Heart left ventricle (tissue), 16 donors: ENCODE results near the gene CHST11. TPM values are rescaled to one million over a fixed set of nuclear protein-coding genes. Genes with fewer than 3 reads are reported as not detected.

Experiments
- ATAC-seq, 4 donors: fragments of 200-7000 bp; cut with Tn5 transposase; one replicate each; pipeline ENCODE4 v1.9.1; 2020 to 2022; ENCODE audit warnings: moderate library complexity in 4 of 4, mild to moderate bottlenecking in 3 of 4, moderate number of reproducible peaks in 1 of 4
- DNase-seq, 5 donors: peaks; one replicate each; pipeline ENCODE4 v3.0.0-alpha.2; 2020
- H3K27ac ChIP-seq, 12 donors: fragments of 200-600 bp; sonication (generic) in 4 of 12; one replicate each; pipeline versions ENCODE4 v1.5.0 to v1.8.0; 2016 to 2022; ENCODE audit warnings: mild to moderate bottlenecking in 2 of 12
- H3K27me3 ChIP-seq, 9 donors: fragments of 200-600 bp; sonication (generic) in 2 of 9; one replicate each; pipeline versions ENCODE4 v1.5.1 to v1.8.0; 2016 to 2022; ENCODE audit warnings: mild to moderate bottlenecking in 3 of 9
- H3K36me3 ChIP-seq, 9 donors: fragments of 200-600 bp; sonication (generic) in 2 of 9; one replicate each; pipeline versions ENCODE4 v1.5.0 to v1.8.0; 2018 to 2022; ENCODE audit warnings: mild to moderate bottlenecking in 2 of 9
- H3K4me1 ChIP-seq, 12 donors: fragments of 200-600 bp; sonication (generic) in 4 of 12; one replicate each; pipeline versions ENCODE4 v1.5.0 to v1.8.0; 2016 to 2022; ENCODE audit warnings: mild to moderate bottlenecking in 3 of 12
- H3K4me3 ChIP-seq, 12 donors: fragments of 200-600 bp; sonication (generic) in 4 of 12; one replicate each; pipeline versions ENCODE4 v1.5.0 to v1.8.0; 2017 to 2022; ENCODE audit warnings: mild to moderate bottlenecking in 9 of 12, moderate library complexity in 4 of 12
- H3K9me3 ChIP-seq, 12 donors: fragments of 200-600 bp; sonication (generic) in 4 of 12; one replicate each; pipeline versions ENCODE4 v1.5.0 to v1.8.0; 2016 to 2022; ENCODE audit warnings: mild to moderate bottlenecking in 1 of 12
- CTCF ChIP-seq, 12 donors: fragments of 200-600 bp; sonication (generic) in 4 of 12; IDR thresholded peaks; one replicate each; pipeline versions ENCODE4 v1.5.0 to v1.8.0; 2018 to 2022; ENCODE audit warnings: antibody characterized with exemption in 12 of 12, mild to moderate bottlenecking in 5 of 12
- POLR2A ChIP-seq, 2 donors: fragments of 450-650 bp; IDR thresholded peaks; one replicate each; pipeline ENCODE4 v1.6.1; 2017; ENCODE audit warnings: antibody characterized with exemption in 2 of 2, mild to moderate bottlenecking in 2 of 2, moderate library complexity in 2 of 2
- WGBS, 4 donors: extraction: QIAGEN DNeasy Blood & Tissue Kit in 2 of 4; methylation state at CpG; one replicate each; pipeline versions ENCODE4 v1.1.5 to v1.1.7; 2013 to 2018; 5-methylcytosine and 5-hydroxymethylcytosine counted together
- intact Hi-C, 10 donors: fragments of 100-400 bp; cut with DNase I; formaldehyde crosslinking; loops; one replicate each; pipeline versions ENCODE4 v1.11.1 to v1.14.2; 2022
- polyA plus RNA-seq, 2 donors: library from polyadenylated mRNA; stranded (reverse); fragments of 200-250 nt; gene quantifications; one replicate each; pipeline ENCODE4 v1.2.3, GENCODE V29; 2013
- total RNA-seq, 9 donors: library from RNA; depleted of rRNA in 2 of 9; stranded (reverse); fragments of >200 nt in 2 of 9; fragmentation: NEBNext Ultra II Directional in 3 of 9; extraction: Animal tissue kit (Norgen Biotek cat#: 25700) in 3 of 9; gene quantifications; one replicate each; pipeline versions ENCODE4 v1.1.0 to v1.2.4, GENCODE V29; 2016 to 2023
- donor health status: ischemic (EF 13 %, LVEDD 7.1; RV severe dilation, severe dysfunction).
- donor health status: healthy with polysubstance abuse.
- donor health status: DM: no; HTN: yes; CAD: no.
- donor health status: DM: no; HTN: no; CAD: no.
- donor health status: ischemic (EF 25% LVEDD 6.9; RV normal size, moderate dysfunction).
- donor health status: ischemic (EF 25% LVEDD 5.7; RV mildly dilated, moderate dysfunction).
- donor health status: healthy.
- donor health status: DM: yes; HTN: yes; CAD: no.
- donor health status: ischemic (EF 35%, LVEDD 5.7; RV mildly dilated, moderate dysfunction).
- donor health status: nonischemic (EF 11% LVEDD 7.7; RV severe dilation, severe dysfunction).
- donor health status: DM: yes; HTN: yes; CAD: no.
- donor health status: PGD.
- donor health status: ischemic (EF 29% LVEDD 5.4; RV normal size, mild dysfunction).
- donor health status: nonischemic (EF 23%, LVEDD 6.1; RV moderate dilation, normal function).

CHST11 gene
- total and polyA plus RNA-seq, 11 donors, result 1.1 to 16.9 (median 3.4) TPM

- no peak for TF ChIP-seq POLR2A (IDR thresholded peaks at IDR 0.05)
- WGBS, 4 donors, result 46 to 100% (median 97%) methylated on average over 2 of the region's 2 CpGs
- intact Hi-C loops, result no loop called here
Measured at GRCh38 chr12:104532636-104533035, 75.9 kb downstream of the CHST11 start.

GRCh38 chr12:104533134-104533533, 76.4 kb downstream of the CHST11 start:
- WGBS, 4 donors, result 92 to 94% (median 93%) methylated on average over 2 of the region's 2 CpGs
- no peak overlapping the region for H3K4me3 ChIP-seq
- TF ChIP-seq POLR2A (IDR thresholded peaks at IDR 0.05) (no peak), CTCF (IDR thresholded peaks at IDR 0.05) (no peak)
- ATAC-seq (no peak), DNase-seq (no peak)
- no peaks in the 10 kb centered on the region for H3K9me3 ChIP-seq
- H3K27ac ChIP-seq, result no peak overlapping the region
- no peaks in the 10 kb centered on the region for H3K36me3 ChIP-seq
- intact Hi-C loops, result no loop called here
- H3K4me1 ChIP-seq, result peaks cover 0 to 25% (median 0%) of the 10 kb centered on the region in 12 donors
- H3K27me3 ChIP-seq, result no peaks in the 10 kb centered on the region

More at GRCh38 chr12:104532636-104533035, 75.9 kb downstream of the CHST11 start:
- Histone ChIP-seq H3K27ac (no peak overlapping the region), H3K4me3 (no peak overlapping the region), H3K36me3 (peaks cover 0 to 3% (median 0%) of the 10 kb centered on the region in 9 donors), H3K4me1 (peaks cover 0 to 25% (median 0%) of the 10 kb centered on the region in 12 donors), H3K9me3 (no peaks in the 10 kb centered on the region), H3K27me3 (no peaks in the 10 kb centered on the region)
- ATAC-seq, result peak in 1 of 4 donors; percentile 18
- no peak for DNase-seq

- H3K27ac ChIP-seq, result no peak overlapping the region
- H3K9me3 ChIP-seq, result no peaks in the 10 kb centered on the region
- H3K36me3 ChIP-seq, result no peaks in the 10 kb centered on the region
- WGBS, 4 donors, result 62 to 76% (median 67%) methylated on average over 9 to 10 of the region's 10 CpGs
- no peak for DNase-seq
- H3K27me3 ChIP-seq, result no peaks in the 10 kb centered on the region
- ATAC-seq, result no peak
- TF ChIP-seq POLR2A (IDR thresholded peaks at IDR 0.05) (no peak), CTCF (IDR thresholded peaks at IDR 0.05) (no peak)
- H3K4me3 ChIP-seq, result no peak overlapping the region
- intact Hi-C loops, result no loop called here
- peaks cover 0 to 25% (median 0%) of the 10 kb centered on the region in 12 donors for H3K4me1 ChIP-seq
Measured at GRCh38 chr12:104534162-104534856, 77.6 kb downstream of the CHST11 start.

GRCh38 chr12:104534857-104535248, 78.1 kb downstream of the CHST11 start:
- WGBS, 4 donors, result 93 to 100% (median 97%) methylated on average over 3 of the region's 3 CpGs

More at GRCh38 chr12:104534857-104535248, 78.1 kb downstream of the CHST11 start:
- no peak overlapping the region for H3K27ac ChIP-seq
- intact Hi-C loops, result no loop called here
- no peak overlapping the region for H3K4me3 ChIP-seq
- TF ChIP-seq POLR2A (IDR thresholded peaks at IDR 0.05), result no peak
- no peak for TF ChIP-seq CTCF (IDR thresholded peaks at IDR 0.05)
- no peaks in the 10 kb centered on the region for H3K27me3 ChIP-seq
- ATAC-seq (no peak), DNase-seq (no peak)
- no peaks in the 10 kb centered on the region for H3K9me3 ChIP-seq
- H3K36me3 ChIP-seq, result no peaks in the 10 kb centered on the region
- H3K4me1 ChIP-seq, result peaks cover 0 to 25% (median 0%) of the 10 kb centered on the region in 12 donors
